ENCODE data around the gene EEIG2.
A peak's percentile ranks its signal among the peaks of the same experiment; 100 is the strongest.

Gene EEIG2

DNA sequence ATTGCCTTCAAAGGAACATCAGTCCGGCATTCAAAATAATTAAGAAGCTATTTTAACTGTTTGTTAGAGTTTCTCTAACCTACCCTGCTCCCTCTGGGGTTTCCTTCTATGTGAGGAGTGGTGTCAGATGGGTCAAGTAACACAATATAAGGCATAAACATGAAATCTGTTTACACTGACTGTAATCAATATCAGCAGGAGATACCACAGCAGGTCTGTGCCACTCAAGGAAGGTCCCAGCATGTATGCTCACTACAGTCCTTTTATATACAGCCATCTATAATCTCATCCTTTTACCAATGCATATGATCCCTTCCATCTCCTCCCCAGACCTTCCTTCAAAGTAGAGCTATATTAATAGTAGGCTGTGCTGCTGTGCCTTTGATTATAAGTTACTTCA is 25.4 kb downstream of the EEIG2 start:
- DNase-seq = no peak

GRCh38 chr1:108590441-108590840 is 30.5 kb downstream of the EEIG2 start:
- peak; percentile 53 for DNase-seq

GRCh38 chr1:108590957-108591356 is 31.1 kb downstream of the EEIG2 start:
- peak; percentile 96 for DNase-seq

DNA sequence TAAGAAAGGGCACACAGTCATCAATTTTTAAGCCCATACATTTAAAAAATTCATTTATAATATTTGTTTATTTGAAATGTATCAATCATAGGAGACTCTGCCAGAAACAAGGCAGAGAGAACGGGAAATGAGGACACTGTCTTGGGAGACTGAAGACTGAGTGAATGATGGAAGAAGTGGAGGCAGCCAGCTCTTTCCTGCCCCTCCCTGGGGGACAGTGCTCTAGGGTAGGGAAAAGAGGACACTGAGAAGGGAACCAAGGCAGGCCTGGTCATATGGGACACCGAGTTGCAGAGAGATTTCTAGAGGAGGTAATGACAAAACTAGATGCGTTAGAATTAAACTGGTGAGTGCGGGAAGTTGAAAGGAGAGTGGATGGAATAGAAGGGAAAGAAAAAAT is 31.6 kb downstream of the EEIG2 start:
- no peak for DNase-seq

GRCh38 chr1:108592030-108592759 is 32.3 kb downstream of the EEIG2 start:
- peak; percentile 57 for DNase-seq

DNA sequence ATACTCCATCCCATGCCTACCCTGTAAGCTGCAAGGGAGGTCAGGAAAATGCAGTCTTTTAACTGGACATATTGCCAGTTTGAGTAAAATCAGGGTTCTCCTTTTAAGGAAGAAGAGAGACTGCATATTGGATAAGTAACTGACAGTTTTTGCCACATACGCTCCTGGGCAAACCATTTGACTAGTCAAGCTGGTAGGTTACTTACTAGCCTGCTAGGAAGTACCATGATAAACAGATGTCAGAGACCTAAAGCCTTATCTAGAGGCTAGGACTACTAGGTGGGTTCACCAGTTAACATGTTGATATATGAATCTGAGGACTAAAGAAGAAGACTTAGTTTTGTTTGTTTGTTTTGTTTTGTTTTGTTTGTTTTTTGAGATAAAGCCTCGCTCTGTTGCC is 33.5 kb downstream of the EEIG2 start:
- DNase-seq = no peak

DNA sequence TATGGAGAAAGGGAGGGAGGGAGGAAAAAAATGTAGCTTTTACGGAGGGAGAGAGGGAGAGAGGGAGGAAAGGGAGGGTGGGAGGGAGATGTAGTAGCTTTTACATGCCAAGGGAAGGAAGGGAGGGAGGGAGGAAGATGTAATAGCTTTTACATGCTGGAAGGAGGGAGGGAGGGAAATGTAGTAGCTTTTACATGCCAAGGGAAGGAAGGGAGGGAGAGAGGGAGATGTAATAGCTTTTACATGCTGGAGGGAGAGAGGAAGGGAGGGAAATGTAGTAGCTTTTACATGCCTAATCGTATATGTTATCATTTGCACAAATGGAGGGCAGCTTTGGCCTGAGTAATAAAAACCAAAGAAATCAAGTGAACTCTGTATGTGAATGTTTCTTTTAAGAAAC is 35.6 kb downstream of the EEIG2 start:
- peak; percentile 50 for DNase-seq

- DNase-seq = no peak
These were observed 37.1 kb downstream of the EEIG2 start for GRCh38 chr1:108597041-108597440.

GRCh38 chr1:108598340-108598739 is 38.4 kb downstream of the EEIG2 start:
- no peak for DNase-seq

- DNase-seq = no peak
These were observed 40.6 kb downstream of the EEIG2 start for GRCh38 chr1:108600504-108600903.

GRCh38 chr1:108601708-108602410 is 42.0 kb downstream of the EEIG2 start:
- no peak for DNase-seq

DNA sequence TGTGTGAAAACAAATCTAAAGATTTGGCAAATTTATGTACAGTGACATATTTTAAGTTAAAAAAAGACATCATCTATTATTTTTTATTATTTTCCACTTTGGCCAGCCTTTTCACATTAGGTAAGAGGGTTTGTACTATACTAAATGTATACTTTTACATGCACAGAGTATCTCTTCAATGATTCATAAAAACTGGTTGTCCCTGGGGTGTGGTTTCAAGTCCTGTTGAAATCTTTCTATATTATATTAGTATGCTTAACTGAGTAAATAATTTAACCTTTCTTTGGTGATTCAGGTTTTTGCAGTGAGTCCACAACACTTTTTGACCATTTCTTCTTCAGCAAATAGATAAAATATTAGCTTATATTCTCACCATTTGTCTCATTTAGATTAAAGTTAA is 45.7 kb downstream of the EEIG2 start:
- DNase-seq = no peak

GRCh38 chr1:108606478-108606877 is 46.6 kb downstream of the EEIG2 start:
- DNase-seq = no peak

DNA sequence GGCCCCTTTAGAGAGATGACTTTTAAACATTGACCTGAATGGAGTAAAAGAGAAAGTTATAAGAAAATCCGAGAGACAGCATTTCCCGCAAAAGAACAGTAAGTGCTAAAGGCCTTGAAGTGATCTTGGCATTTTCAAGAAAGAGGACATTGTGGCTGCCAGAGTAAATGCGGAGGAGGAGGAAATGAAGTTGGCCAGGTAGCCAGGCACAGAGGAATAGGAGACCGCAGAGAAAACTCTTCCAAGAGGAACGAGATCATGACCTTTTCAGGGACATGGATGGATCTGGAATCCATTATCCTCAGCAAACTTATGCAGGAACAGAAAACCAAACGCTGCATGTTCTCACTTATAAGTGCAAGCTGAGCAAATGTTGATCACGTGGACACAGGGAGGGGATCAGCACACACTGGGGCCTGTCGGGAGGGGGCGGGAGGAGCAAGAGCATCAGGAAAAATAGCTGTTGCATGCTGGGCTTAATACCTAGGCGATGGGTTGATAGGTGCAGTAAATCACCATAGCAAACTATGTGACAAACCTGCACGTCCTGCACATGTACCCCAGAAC is 49.7 kb downstream of the EEIG2 start:
- DNase-seq = no peak
